Left renal cortex interstitium (tissue), 4 donors: ENCODE data around the gene RPS6KA2. TPM values are rescaled to one million over a fixed set of nuclear protein-coding genes. Genes with fewer than 3 reads are reported as not detected.

ENCODE experiments used
- DNase-seq, 4 donors: peaks; one replicate each; pipeline ENCODE4 v3.0.0-alpha.2; 2013; ENCODE audit warnings: low read depth in 4 of 4, low spot score in 2 of 4, missing footprints in 1 of 4
- polyA plus RNA-seq, 4 donors: library from polyadenylated mRNA; unstranded; fragments of 120-200 nt; gene quantifications; one replicate each; pipeline ENCODE4 v1.2.1, GENCODE V29; 2013; ENCODE audit not compliant: insufficient read length in 4 of 4

Gene RPS6KA2
- polyA plus RNA-seq, 4 donors = 25.2 to 30.5 (median 29.9) TPM

GRCh38 chr6:166656230-166657151, 29.4 kb upstream of the RPS6KA2 start:
- DNase-seq = no peak

- DNase-seq = no peak
Observed at GRCh38 chr6:166655713-166656229, 28.7 kb upstream of the RPS6KA2 start.

- no peak for DNase-seq
Observed at GRCh38 chr6:166655251-166655650, 28.2 kb upstream of the RPS6KA2 start.

- DNase-seq = no peak
Observed at GRCh38 chr6:166654573-166654972, 27.5 kb upstream of the RPS6KA2 start.

GRCh38 chr6:166653639-166653941, 26.5 kb upstream of the RPS6KA2 start:
- no peak for DNase-seq

GRCh38 chr6:166650824-166651807, 24.1 kb upstream of the RPS6KA2 start:
- DNase-seq = no peak

GRCh38 chr6:166650047-166650446, 23.0 kb upstream of the RPS6KA2 start:
- DNase-seq = no peak

- no peak for DNase-seq
Observed at GRCh38 chr6:166648846-166649245, 21.8 kb upstream of the RPS6KA2 start.

GRCh38 chr6:166647896-166648295, 20.8 kb upstream of the RPS6KA2 start:
- no peak for DNase-seq

GRCh38 chr6:166646716-166647115, 19.7 kb upstream of the RPS6KA2 start:
- no peak for DNase-seq

GRCh38 chr6:166645896-166646295, 18.8 kb upstream of the RPS6KA2 start:
- DNase-seq = no peak

- DNase-seq = no peak
Observed at GRCh38 chr6:166644681-166645080, 17.6 kb upstream of the RPS6KA2 start.

GRCh38 chr6:166643891-166644590, 17.0 kb upstream of the RPS6KA2 start:
- DNase-seq = no peak

- DNase-seq = no peak
Observed at GRCh38 chr6:166642646-166643045, 15.6 kb upstream of the RPS6KA2 start.

GRCh38 chr6:166640342-166641043, 13.4 kb upstream of the RPS6KA2 start:
- DNase-seq = no peak

GRCh38 chr6:166639921-166640320, 12.9 kb upstream of the RPS6KA2 start:
- DNase-seq = no peak

- DNase-seq = no peak
Observed at GRCh38 chr6:166638573-166638964, 11.5 kb upstream of the RPS6KA2 start.

- DNase-seq = no peak
Observed at GRCh38 chr6:166637812-166638572, 10.9 kb upstream of the RPS6KA2 start.

GRCh38 chr6:166636934-166637333, 9.9 kb upstream of the RPS6KA2 start:
- DNase-seq = no peak
